Tibial nerve (tissue), 3 donors: Measurements from ENCODE around the gene IFI44L.
A peak's percentile ranks its signal among the peaks of the same experiment; 100 is the strongest.

Experiments used
- POLR2A ChIP-seq, 2 donors: fragments of 450-650 bp; IDR thresholded peaks; one replicate each; pipeline ENCODE4 v1.6.1; 2017; ENCODE audit warnings: antibody characterized with exemption in 2 of 2, mild to moderate bottlenecking in 2 of 2, moderate library complexity in 2 of 2
- TF ChIP-seq, protein P1 (sequence below), 5 experiments: fragments of 200-600 bp in 3 of 5; fragments of 450-650 bp in 2 of 5; sonication (generic) in 3 of 5; IDR thresholded peaks; one replicate each; pipeline ENCODE4 v1.5.1; 2016 to 2019; ENCODE audit warnings: antibody characterized with exemption in 5 of 5, mild to moderate bottlenecking in 3 of 5, moderate library complexity in 2 of 5

- no peak for TF ChIP-seq POLR2A (IDR thresholded peaks at IDR 0.05)
- TF ChIP-seq, protein P1, sequence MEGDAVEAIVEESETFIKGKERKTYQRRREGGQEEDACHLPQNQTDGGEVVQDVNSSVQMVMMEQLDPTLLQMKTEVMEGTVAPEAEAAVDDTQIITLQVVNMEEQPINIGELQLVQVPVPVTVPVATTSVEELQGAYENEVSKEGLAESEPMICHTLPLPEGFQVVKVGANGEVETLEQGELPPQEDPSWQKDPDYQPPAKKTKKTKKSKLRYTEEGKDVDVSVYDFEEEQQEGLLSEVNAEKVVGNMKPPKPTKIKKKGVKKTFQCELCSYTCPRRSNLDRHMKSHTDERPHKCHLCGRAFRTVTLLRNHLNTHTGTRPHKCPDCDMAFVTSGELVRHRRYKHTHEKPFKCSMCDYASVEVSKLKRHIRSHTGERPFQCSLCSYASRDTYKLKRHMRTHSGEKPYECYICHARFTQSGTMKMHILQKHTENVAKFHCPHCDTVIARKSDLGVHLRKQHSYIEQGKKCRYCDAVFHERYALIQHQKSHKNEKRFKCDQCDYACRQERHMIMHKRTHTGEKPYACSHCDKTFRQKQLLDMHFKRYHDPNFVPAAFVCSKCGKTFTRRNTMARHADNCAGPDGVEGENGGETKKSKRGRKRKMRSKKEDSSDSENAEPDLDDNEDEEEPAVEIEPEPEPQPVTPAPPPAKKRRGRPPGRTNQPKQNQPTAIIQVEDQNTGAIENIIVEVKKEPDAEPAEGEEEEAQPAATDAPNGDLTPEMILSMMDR (IDR thresholded peaks at IDR 0.05), result peak; percentile 77 to 84 (median 82)
These were observed 56.2 kb downstream of the IFI44L start for GRCh38 chr1:78676347-78676982.
